ENCODE results near the gene ANO6. TPM values are rescaled to one million over a fixed set of nuclear protein-coding genes. Genes with fewer than 3 reads are reported as not detected.

ANO6 gene
- total RNA-seq, 4 donors from 2014 or later, result 16.9 to 23.0 (median 20.4) TPM

- in situ Hi-C loops (cut with MboI; ENCODE audit: low pct_ligation_motif_present in 1 of 4, low pct_unique_long_range_greater_than_20kb in 1 of 4, low sequenced_read_pairs in 3 of 4) (no loop called here), intact Hi-C loops (cut with DNase I; ENCODE audit: low total_unique reads) (no loop called here)
- no peak overlapping the region for H3K4me3 ChIP-seq
- no peak for DNase-seq
- 83 to 97% methylated on average over 1 of the region's 1 CpG for WGBS, 2 donors (ENCODE audit: low coverage in 1 of 2)
- H3K27me3 ChIP-seq, result no peaks in the 10 kb centered on the region
- H3K9me3 ChIP-seq, result no peaks in the 10 kb centered on the region
- TF ChIP-seq EP300 (IDR thresholded peaks at IDR 0.05; ENCODE audit: low read depth), result no peak
- no peak for TF ChIP-seq POLR2AphosphoS5 (IDR thresholded peaks at IDR 0.05)
- TF ChIP-seq CTCF (IDR thresholded peaks at IDR 0.05), result no peak
- TF ChIP-seq POLR2A (IDR thresholded peaks at IDR 0.05), result no peak
- H3K27ac ChIP-seq, result no peak overlapping the region
- peaks cover 0 to 2% (median 0%) of the 10 kb centered on the region in 4 donors for H3K36me3 ChIP-seq
- peaks cover 0 to 6% (median 0%) of the 10 kb centered on the region in 4 donors for H3K4me1 ChIP-seq
Observed at GRCh38 chr12:45329702-45330101, 113.8 kb downstream of the ANO6 start.

- Histone ChIP-seq H3K4me3 (no peak overlapping the region), H3K9me3 (no peaks in the 10 kb centered on the region), H3K27me3 (no peaks in the 10 kb centered on the region), H3K36me3 (peaks cover 0 to 2% (median 0%) of the 10 kb centered on the region in 4 donors), H3K27ac (no peak overlapping the region), H3K4me1 (peaks cover 0 to 6% (median 0%) of the 10 kb centered on the region in 4 donors)
- DNase-seq, result no peak
- intact Hi-C loops (cut with DNase I; ENCODE audit: low total_unique reads), result no loop called here
- in situ Hi-C loops (cut with MboI; ENCODE audit: low pct_ligation_motif_present in 1 of 4, low pct_unique_long_range_greater_than_20kb in 1 of 4, low sequenced_read_pairs in 3 of 4), result no loop called here
- TF ChIP-seq POLR2AphosphoS5 (IDR thresholded peaks at IDR 0.05), result no peak
- WGBS, 2 donors (ENCODE audit: low coverage in 1 of 2), result 71% methylated on average over 2 of the region's 2 CpGs
Observed at GRCh38 chr12:45331552-45331951, 115.7 kb downstream of the ANO6 start.

GRCh38 chr12:45334396-45334795 lies 118.5 kb downstream of the ANO6 start:
- Histone ChIP-seq H3K4me3 (no peak overlapping the region), H3K9me3 (no peaks in the 10 kb centered on the region), H3K36me3 (peaks cover 0 to 2% (median 0%) of the 10 kb centered on the region in 4 donors), H3K4me1 (peaks cover 0 to 5% (median 2%) of the 10 kb centered on the region in 4 donors), H3K27ac (no peak overlapping the region), H3K27me3 (no peaks in the 10 kb centered on the region)
- WGBS, 2 donors (ENCODE audit: low coverage in 1 of 2), result 88 to 97% methylated on average over 1 of the region's 1 CpG
- in situ Hi-C loops (cut with MboI; ENCODE audit: low pct_ligation_motif_present in 1 of 4, low pct_unique_long_range_greater_than_20kb in 1 of 4, low sequenced_read_pairs in 3 of 4), result no loop called here
- DNase-seq, result no peak
- intact Hi-C loops (cut with DNase I; ENCODE audit: low total_unique reads), result no loop called here
- TF ChIP-seq POLR2A (IDR thresholded peaks at IDR 0.05) (no peak), CTCF (IDR thresholded peaks at IDR 0.05) (no peak), EP300 (IDR thresholded peaks at IDR 0.05; ENCODE audit: low read depth) (no peak), POLR2AphosphoS5 (IDR thresholded peaks at IDR 0.05) (no peak)

GRCh38 chr12:45336331-45336730 lies 120.4 kb downstream of the ANO6 start:
- intact Hi-C loops (cut with DNase I; ENCODE audit: low total_unique reads) (no loop called here), in situ Hi-C loops (cut with MboI; ENCODE audit: low pct_ligation_motif_present in 1 of 4, low pct_unique_long_range_greater_than_20kb in 1 of 4, low sequenced_read_pairs in 3 of 4) (no loop called here)
- no peak for DNase-seq
- no peak overlapping the region for H3K27ac ChIP-seq
- H3K36me3 ChIP-seq, result no peaks in the 10 kb centered on the region
- 86 to 92% methylated on average over 2 of the region's 2 CpGs for WGBS, 2 donors (ENCODE audit: low coverage in 1 of 2)
- no peak overlapping the region for H3K4me3 ChIP-seq
- H3K27me3 ChIP-seq, result no peaks in the 10 kb centered on the region
- peaks cover 0 to 5% (median 2%) of the 10 kb centered on the region in 4 donors for H3K4me1 ChIP-seq
- no peaks in the 10 kb centered on the region for H3K9me3 ChIP-seq
- no peak for TF ChIP-seq CTCF (IDR thresholded peaks at IDR 0.05)
- TF ChIP-seq POLR2A (IDR thresholded peaks at IDR 0.05), result no peak
- TF ChIP-seq EP300 (IDR thresholded peaks at IDR 0.05; ENCODE audit: low read depth), result no peak
- TF ChIP-seq POLR2AphosphoS5 (IDR thresholded peaks at IDR 0.05), result no peak
